HFFc6 (cell line): Measurements from ENCODE around the gene TFF1. TPM values are rescaled to one million over a fixed set of nuclear protein-coding genes. Genes with fewer than 3 reads are reported as not detected.

Source experiments
- DNase-seq: peaks from one replicate; pipeline ENCODE4 v3.0.0-alpha.2; 2018
- H3K27ac Mint-ChIP-seq: 2 replicates; pipeline ENCODE4 v1.8.0; 2020; ENCODE audit warnings: mild to moderate bottlenecking, mixed read lengths
- H3K27me3 Mint-ChIP-seq: 2 replicates; pipeline ENCODE4 v1.8.0; 2021; ENCODE audit warnings: mild to moderate bottlenecking, moderate library complexity, mixed read lengths; ENCODE audit not compliant: insufficient read depth
- H3K36me3 Mint-ChIP-seq: 2 replicates; pipeline ENCODE4 v1.8.0; 2021; ENCODE audit warnings: low read depth, mixed read lengths
- H3K4me1 Mint-ChIP-seq: 2 replicates; pipeline ENCODE4 v1.8.0; 2020; ENCODE audit warnings: low read depth, mixed read lengths
- H3K4me3 Mint-ChIP-seq: 2 replicates; pipeline ENCODE4 v1.8.0; 2020; ENCODE audit warnings: mild to moderate bottlenecking, moderate library complexity, mixed read lengths
- H3K9me3 Mint-ChIP-seq: 2 replicates; pipeline ENCODE4 v1.8.0; 2020; ENCODE audit warnings: mild to moderate bottlenecking, mixed read lengths
- total RNA-seq, 6 experiments: library from RNA; stranded (reverse); fragmentation: NEBNext Ultra II Directional; extraction: Animal tissue kit (Norgen Biotek cat#: 25700); gene quantifications; 2 replicates in 1 of 6; 3 replicates in 5 of 6; pipeline ENCODE4 v1.2.3, GENCODE V29; 2021
- TF ChIP-seq, protein P1 (sequence below): fragments of 200-600 bp; sonication (generic); IDR thresholded peaks from 2 replicates; pipeline ENCODE4 v1.5.0; 2021; ENCODE audit warnings: antibody characterized with exemption, mild to moderate bottlenecking

The TFF1 gene
- total RNA-seq, 6 experiments from 2014 or later: not detected

DNA sequence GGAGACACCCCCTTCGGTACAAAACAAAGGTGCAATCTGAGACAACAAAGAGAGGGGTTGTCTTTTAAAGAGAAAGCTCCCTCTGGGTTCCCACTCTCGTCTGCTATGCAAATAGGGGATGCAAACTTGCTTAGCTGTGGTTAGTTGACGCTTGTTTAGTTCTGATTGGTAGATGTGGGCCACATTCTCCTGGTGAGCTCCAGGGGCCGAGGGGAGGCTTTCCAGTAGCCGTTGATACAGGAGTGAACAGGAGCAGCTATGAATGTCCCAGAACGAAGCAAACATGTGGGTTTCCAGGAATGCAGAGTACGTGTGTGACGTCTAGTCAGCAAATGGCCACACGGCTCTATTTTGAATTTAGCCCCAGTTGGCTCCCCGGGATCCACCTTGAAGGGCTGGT, 30.3 kb downstream of the TFF1 start:
- TF ChIP-seq, protein P1, sequence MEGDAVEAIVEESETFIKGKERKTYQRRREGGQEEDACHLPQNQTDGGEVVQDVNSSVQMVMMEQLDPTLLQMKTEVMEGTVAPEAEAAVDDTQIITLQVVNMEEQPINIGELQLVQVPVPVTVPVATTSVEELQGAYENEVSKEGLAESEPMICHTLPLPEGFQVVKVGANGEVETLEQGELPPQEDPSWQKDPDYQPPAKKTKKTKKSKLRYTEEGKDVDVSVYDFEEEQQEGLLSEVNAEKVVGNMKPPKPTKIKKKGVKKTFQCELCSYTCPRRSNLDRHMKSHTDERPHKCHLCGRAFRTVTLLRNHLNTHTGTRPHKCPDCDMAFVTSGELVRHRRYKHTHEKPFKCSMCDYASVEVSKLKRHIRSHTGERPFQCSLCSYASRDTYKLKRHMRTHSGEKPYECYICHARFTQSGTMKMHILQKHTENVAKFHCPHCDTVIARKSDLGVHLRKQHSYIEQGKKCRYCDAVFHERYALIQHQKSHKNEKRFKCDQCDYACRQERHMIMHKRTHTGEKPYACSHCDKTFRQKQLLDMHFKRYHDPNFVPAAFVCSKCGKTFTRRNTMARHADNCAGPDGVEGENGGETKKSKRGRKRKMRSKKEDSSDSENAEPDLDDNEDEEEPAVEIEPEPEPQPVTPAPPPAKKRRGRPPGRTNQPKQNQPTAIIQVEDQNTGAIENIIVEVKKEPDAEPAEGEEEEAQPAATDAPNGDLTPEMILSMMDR: no peak
- H3K9me3 Mint-ChIP-seq: peaks cover 64% of the 10 kb centered on the region
- no peak for DNase-seq
- H3K4me3 Mint-ChIP-seq: no peak overlapping the region
- H3K36me3 Mint-ChIP-seq: peaks cover 3% of the 10 kb centered on the region; the same call in 1 of the 2 replicates
- no peaks in the 10 kb centered on the region for H3K4me1 Mint-ChIP-seq
- H3K27me3 Mint-ChIP-seq: no peaks in the 10 kb centered on the region; the same call in none of the 2 replicates
- no peak overlapping the region for H3K27ac Mint-ChIP-seq

DNA sequence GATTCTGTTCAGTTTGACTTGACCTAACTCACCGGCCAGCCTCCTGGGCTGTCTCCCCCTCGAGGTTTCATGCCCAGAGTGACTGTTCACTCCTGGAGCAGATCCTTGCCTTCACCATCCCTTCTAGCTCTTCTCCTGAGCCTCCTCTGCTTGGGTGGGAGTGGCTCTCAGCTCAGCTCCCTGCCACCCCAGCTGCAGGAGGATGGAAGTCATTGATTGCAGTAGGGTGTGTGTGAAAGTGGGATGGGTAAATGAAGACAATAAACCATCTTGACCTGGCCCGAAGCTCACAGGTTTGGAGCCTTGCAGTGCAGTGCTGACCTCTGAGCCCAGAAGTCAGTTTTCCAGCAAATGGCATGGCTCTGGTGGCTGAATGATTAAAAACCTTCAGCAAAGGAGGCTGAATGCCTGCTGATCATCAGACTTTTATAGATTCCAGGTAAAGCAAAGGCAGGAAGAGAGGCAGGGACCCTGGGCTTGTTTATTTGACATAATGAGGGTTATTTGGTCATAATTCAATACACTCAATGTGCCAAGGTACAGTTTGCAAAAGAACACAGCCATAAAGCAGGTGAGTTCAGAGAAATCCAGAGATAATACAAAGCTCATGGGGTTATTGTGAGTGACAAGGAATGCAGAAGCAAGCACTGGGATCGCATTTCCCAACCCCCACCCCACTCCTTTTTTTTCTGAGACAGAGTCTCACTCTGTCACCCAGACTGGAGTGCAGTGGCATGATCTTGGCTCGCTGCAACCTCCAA, 33.6 kb downstream of the TFF1 start:
- TF ChIP-seq, protein P1: no peak
- Mint-ChIP-seq H3K27me3 (no peaks in the 10 kb centered on the region; the same call in 1 of the 2 replicates), H3K9me3 (peaks cover 57% of the 10 kb centered on the region), H3K36me3 (no peaks in the 10 kb centered on the region; the same call in 1 of the 2 replicates), H3K4me1 (no peaks in the 10 kb centered on the region), H3K4me3 (no peak overlapping the region), H3K27ac (no peak overlapping the region)
- no peak for DNase-seq

DNA sequence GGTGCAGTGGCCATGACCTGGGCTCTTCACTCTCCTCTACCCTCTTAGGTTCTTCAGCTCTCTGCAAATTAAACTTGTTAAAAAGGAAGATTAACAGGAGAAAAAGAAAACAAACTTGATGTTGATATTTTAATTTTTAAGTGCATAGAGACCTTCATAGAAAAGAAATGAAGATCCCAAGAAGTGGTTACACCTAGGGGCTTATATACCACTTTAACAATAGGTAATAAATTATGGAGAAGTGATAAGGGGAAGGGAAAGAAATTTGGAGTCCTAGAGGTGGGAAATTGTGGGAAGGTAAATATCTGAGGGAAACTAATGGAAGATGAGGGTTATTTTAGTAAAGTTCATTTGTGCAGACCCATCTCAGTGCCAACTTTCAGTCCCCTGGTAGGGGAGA, 34.7 kb downstream of the TFF1 start:
- Mint-ChIP-seq H3K27me3 (no peaks in the 10 kb centered on the region; the same call in 1 of the 2 replicates), H3K4me1 (no peaks in the 10 kb centered on the region), H3K27ac (no peak overlapping the region), H3K9me3 (peaks cover 50% of the 10 kb centered on the region), H3K4me3 (no peak overlapping the region), H3K36me3 (no peaks in the 10 kb centered on the region; the same call in 1 of the 2 replicates)
- no peak for DNase-seq
- TF ChIP-seq, protein P1: no peak

DNA sequence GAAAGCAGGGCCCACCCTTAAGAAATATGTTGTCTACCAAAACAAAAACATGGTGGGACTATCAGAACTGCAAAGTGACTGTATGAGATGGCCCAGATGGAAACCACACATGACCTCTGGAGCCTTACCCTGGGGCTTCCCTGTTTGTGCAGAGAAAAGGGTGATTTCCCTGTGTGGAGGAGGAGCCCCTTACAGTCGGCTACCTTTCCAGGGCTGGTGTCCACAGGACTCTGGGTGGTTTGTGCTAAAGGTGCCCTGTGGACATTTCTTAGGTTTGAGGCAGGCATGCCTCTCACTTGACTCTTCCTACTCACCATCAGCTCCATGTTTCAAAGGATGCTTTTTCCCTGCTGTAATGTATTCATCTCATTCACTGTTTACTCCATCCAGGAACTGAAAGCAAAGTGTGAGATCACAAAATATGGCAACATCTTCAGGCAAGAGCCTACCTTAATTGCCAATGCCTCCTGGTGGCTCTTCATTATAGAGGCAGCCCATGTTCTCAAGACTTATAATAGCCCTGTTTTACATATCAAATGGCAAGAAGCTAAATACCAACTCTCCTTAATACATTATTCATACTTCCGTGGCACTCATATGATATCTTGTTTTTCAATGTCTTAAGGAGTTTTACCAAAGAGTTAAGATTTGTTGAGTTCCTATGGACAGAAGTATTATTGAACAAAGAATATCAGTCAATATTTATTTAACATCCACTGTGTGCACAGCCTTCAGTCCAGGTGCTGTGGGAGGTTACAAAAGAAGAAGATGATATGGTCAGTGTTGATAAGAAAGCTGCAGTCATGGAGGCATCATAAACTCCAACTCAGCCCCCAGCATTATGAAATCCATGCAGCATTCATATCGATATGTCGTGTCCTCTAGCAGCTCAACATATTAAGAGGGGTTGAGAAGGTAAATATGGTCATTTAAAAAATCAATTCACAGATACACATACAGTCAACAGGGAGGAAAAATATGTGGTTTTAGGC, 35.7 kb downstream of the TFF1 start:
- H3K36me3 Mint-ChIP-seq: no peaks in the 10 kb centered on the region; the same call in 1 of the 2 replicates
- no peaks in the 10 kb centered on the region for H3K4me1 Mint-ChIP-seq
- H3K4me3 Mint-ChIP-seq: no peak overlapping the region
- no peaks in the 10 kb centered on the region; the same call in 1 of the 2 replicates for H3K27me3 Mint-ChIP-seq
- peaks cover 48% of the 10 kb centered on the region for H3K9me3 Mint-ChIP-seq
- DNase-seq: no peak
- TF ChIP-seq, protein P1: no peak
- H3K27ac Mint-ChIP-seq: no peak overlapping the region

DNA sequence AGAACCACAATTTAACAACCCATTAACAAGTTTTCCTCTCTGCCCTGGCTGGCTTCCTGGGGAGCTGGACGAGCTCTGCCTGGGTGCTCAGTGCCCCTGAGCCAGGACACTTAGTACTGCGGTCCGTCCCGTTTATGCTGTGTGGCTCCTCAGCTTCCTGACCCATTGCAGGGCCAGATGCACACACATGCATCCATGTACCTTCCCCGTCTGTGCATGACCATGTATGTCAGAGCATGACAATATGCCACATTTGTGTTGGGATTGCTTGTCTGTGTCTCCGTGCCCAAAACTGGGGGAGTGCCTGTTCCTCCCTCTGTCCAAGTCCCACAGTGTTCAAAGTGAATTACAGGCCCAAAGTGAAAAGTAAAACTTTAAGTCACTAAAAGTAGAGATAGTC, 41.4 kb downstream of the TFF1 start:
- Mint-ChIP-seq H3K27me3 (no peaks in the 10 kb centered on the region), H3K4me3 (no peak overlapping the region), H3K27ac (no peak overlapping the region), H3K9me3 (peaks cover 44% of the 10 kb centered on the region), H3K4me1 (no peaks in the 10 kb centered on the region), H3K36me3 (no peaks in the 10 kb centered on the region; the same call in 1 of the 2 replicates)
- TF ChIP-seq, protein P1: no peak
- DNase-seq: no peak
